Measurements from ENCODE around the gene AGAP1.

AGAP1 gene

GRCh38 chr2:235566415-235566814, 72.6 kb downstream of the AGAP1 start:
- no peaks in the 10 kb centered on the region for H3K27me3 ChIP-seq (ENCODE audit: control insufficient read depth, insufficient read depth, low read length)
- peaks cover 3% of the 10 kb centered on the region for H3K9me3 ChIP-seq (replicated peaks; ENCODE audit: low read length)
- H3K4me1 ChIP-seq (ENCODE audit: control insufficient read depth, insufficient read depth, low read length) = peaks cover 4% of the 10 kb centered on the region

DNA sequence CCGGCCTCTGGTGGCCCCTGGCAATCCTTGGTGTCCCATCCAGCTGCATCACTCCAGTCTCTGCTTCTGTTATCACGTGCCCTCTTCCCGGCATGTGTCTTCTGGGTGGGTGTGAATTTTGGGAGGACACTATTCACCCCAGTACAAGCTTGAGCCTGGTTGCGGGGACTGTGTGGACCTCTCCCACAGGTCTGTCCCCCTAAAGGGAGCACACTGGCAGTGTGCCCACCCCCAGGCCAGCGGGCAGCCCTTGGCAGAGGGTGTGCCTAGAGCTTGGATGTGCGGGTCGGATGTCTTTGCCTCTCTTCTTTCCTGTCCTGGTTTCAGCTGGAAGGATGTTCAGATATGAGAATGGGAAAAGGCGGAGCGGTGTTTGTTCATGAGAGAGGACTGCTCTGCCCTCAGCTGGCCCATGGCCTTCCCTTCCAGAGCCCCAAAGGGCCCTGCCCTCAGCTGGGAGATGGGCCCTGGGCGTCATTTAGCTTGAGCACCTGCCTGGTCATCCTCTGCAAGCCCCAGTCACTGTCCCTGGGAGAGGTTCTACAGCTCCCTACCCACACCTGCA, 73.2 kb downstream of the AGAP1 start:
- Histone ChIP-seq H3K9ac (ENCODE audit: low read depth, low read length) (no peak overlapping the region), H3K4me3 (ENCODE audit: low read length) (no peak overlapping the region), H3K36me3 (ENCODE audit: insufficient read depth, low read length) (peaks cover 6% of the 10 kb centered on the region), H3K9me3 (replicated peaks; ENCODE audit: low read length) (peaks cover 3% of the 10 kb centered on the region), H3K27me3 (ENCODE audit: control insufficient read depth, insufficient read depth, low read length) (no peaks in the 10 kb centered on the region), H3K4me2 (ENCODE audit: low read length) (no peak overlapping the region), H3K4me1 (ENCODE audit: control insufficient read depth, insufficient read depth, low read length) (peaks cover 4% of the 10 kb centered on the region)

More at GRCh38 chr2:235566415-235566814, 72.6 kb downstream of the AGAP1 start:
- no peak overlapping the region for H3K9ac ChIP-seq (ENCODE audit: low read depth, low read length)
- H3K36me3 ChIP-seq (ENCODE audit: insufficient read depth, low read length) = peaks cover 6% of the 10 kb centered on the region
- no peak overlapping the region for H3K4me3 ChIP-seq (ENCODE audit: low read length)
- no peak overlapping the region for H3K4me2 ChIP-seq (ENCODE audit: low read length)

GRCh38 chr2:235567842-235568241, 74.0 kb downstream of the AGAP1 start:
- H3K36me3 ChIP-seq (ENCODE audit: insufficient read depth, low read length) = peaks cover 6% of the 10 kb centered on the region
- no peak overlapping the region for H3K4me3 ChIP-seq (ENCODE audit: low read length)
- H3K4me1 ChIP-seq (ENCODE audit: control insufficient read depth, insufficient read depth, low read length) = peaks cover 4% of the 10 kb centered on the region
- H3K9ac ChIP-seq (ENCODE audit: low read depth, low read length) = no peak overlapping the region
- no peak overlapping the region for H3K4me2 ChIP-seq (ENCODE audit: low read length)
- peaks cover 3% of the 10 kb centered on the region for H3K9me3 ChIP-seq (replicated peaks; ENCODE audit: low read length)
- no peaks in the 10 kb centered on the region for H3K27me3 ChIP-seq (ENCODE audit: control insufficient read depth, insufficient read depth, low read length)

GRCh38 chr2:235568431-235568830, 74.6 kb downstream of the AGAP1 start:
- Histone ChIP-seq H3K27me3 (ENCODE audit: control insufficient read depth, insufficient read depth, low read length) (no peaks in the 10 kb centered on the region), H3K36me3 (ENCODE audit: insufficient read depth, low read length) (peaks cover 6% of the 10 kb centered on the region), H3K4me1 (ENCODE audit: control insufficient read depth, insufficient read depth, low read length) (peaks cover 4% of the 10 kb centered on the region), H3K9me3 (replicated peaks; ENCODE audit: low read length) (peaks cover 3% of the 10 kb centered on the region), H3K4me2 (ENCODE audit: low read length) (no peak overlapping the region), H3K9ac (ENCODE audit: low read depth, low read length) (no peak overlapping the region), H3K4me3 (ENCODE audit: low read length) (no peak overlapping the region)

DNA sequence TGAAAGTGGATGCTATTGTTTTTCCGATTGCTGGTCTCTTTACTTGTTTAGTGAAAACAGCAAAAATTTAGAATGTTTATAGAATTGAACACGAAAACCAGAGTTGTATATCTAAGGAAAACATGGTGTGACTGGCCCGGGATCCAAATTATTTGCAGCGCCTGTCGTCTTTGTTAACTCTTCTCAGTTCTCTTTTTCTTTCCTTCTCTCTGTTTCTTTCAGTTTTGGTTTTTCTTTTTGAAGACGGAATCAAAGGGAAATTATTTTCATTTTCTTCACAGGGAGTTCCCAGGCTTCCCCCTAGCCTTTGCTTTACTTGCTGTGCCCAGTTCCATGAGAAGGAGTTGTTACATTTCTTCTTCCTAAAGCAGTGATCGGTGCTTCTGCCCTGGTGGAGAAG, 76.0 kb downstream of the AGAP1 start:
- Histone ChIP-seq H3K4me2 (ENCODE audit: low read length) (no peak overlapping the region), H3K4me3 (ENCODE audit: low read length) (no peak overlapping the region), H3K27me3 (ENCODE audit: control insufficient read depth, insufficient read depth, low read length) (no peaks in the 10 kb centered on the region), H3K4me1 (ENCODE audit: control insufficient read depth, insufficient read depth, low read length) (peaks cover 4% of the 10 kb centered on the region), H3K9me3 (replicated peaks; ENCODE audit: low read length) (peaks cover 3% of the 10 kb centered on the region), H3K9ac (ENCODE audit: low read depth, low read length) (no peak overlapping the region), H3K36me3 (ENCODE audit: insufficient read depth, low read length) (peaks cover 6% of the 10 kb centered on the region)

- Histone ChIP-seq H3K36me3 (ENCODE audit: insufficient read depth, low read length) (peaks cover 6% of the 10 kb centered on the region), H3K9me3 (replicated peaks; ENCODE audit: low read length) (peaks cover 3% of the 10 kb centered on the region), H3K4me1 (ENCODE audit: control insufficient read depth, insufficient read depth, low read length) (peaks cover 4% of the 10 kb centered on the region), H3K4me2 (ENCODE audit: low read length) (no peak overlapping the region), H3K4me3 (ENCODE audit: low read length) (no peak overlapping the region), H3K27me3 (ENCODE audit: control insufficient read depth, insufficient read depth, low read length) (no peaks in the 10 kb centered on the region), H3K9ac (ENCODE audit: low read depth, low read length) (no peak overlapping the region)
These were observed 76.4 kb downstream of the AGAP1 start for GRCh38 chr2:235570256-235570655.

GRCh38 chr2:235570966-235571692, 77.3 kb downstream of the AGAP1 start:
- no peak overlapping the region for H3K9ac ChIP-seq (ENCODE audit: low read depth, low read length)
- H3K4me1 ChIP-seq (ENCODE audit: control insufficient read depth, insufficient read depth, low read length) = peaks cover 4% of the 10 kb centered on the region
- H3K36me3 ChIP-seq (ENCODE audit: insufficient read depth, low read length) = peaks cover 6% of the 10 kb centered on the region
- peaks cover 3% of the 10 kb centered on the region for H3K9me3 ChIP-seq (replicated peaks; ENCODE audit: low read length)
- H3K4me3 ChIP-seq (ENCODE audit: low read length) = no peak overlapping the region
- H3K27me3 ChIP-seq (ENCODE audit: control insufficient read depth, insufficient read depth, low read length) = no peaks in the 10 kb centered on the region
- H3K4me2 ChIP-seq (ENCODE audit: low read length) = no peak overlapping the region

- Histone ChIP-seq H3K4me3 (ENCODE audit: low read length) (no peak overlapping the region), H3K36me3 (ENCODE audit: insufficient read depth, low read length) (peaks cover 6% of the 10 kb centered on the region), H3K9me3 (replicated peaks; ENCODE audit: low read length) (peaks cover 3% of the 10 kb centered on the region), H3K4me1 (ENCODE audit: control insufficient read depth, insufficient read depth, low read length) (peaks cover 8% of the 10 kb centered on the region), H3K9ac (ENCODE audit: low read depth, low read length) (no peak overlapping the region), H3K4me2 (ENCODE audit: low read length) (no peak overlapping the region), H3K27me3 (ENCODE audit: control insufficient read depth, insufficient read depth, low read length) (no peaks in the 10 kb centered on the region)
These were observed 78.7 kb downstream of the AGAP1 start for GRCh38 chr2:235572592-235572991.

GRCh38 chr2:235573331-235574221, 79.7 kb downstream of the AGAP1 start:
- H3K9me3 ChIP-seq (replicated peaks; ENCODE audit: low read length) = peaks cover 2% of the 10 kb centered on the region
- H3K4me3 ChIP-seq (ENCODE audit: low read length) = no peak overlapping the region
- no peak overlapping the region for H3K9ac ChIP-seq (ENCODE audit: low read depth, low read length)
- no peak overlapping the region for H3K4me2 ChIP-seq (ENCODE audit: low read length)
- no peaks in the 10 kb centered on the region for H3K36me3 ChIP-seq (ENCODE audit: insufficient read depth, low read length)
- H3K4me1 ChIP-seq (ENCODE audit: control insufficient read depth, insufficient read depth, low read length) = peaks cover 8% of the 10 kb centered on the region
- no peaks in the 10 kb centered on the region for H3K27me3 ChIP-seq (ENCODE audit: control insufficient read depth, insufficient read depth, low read length)

- no peaks in the 10 kb centered on the region for H3K27me3 ChIP-seq (ENCODE audit: control insufficient read depth, insufficient read depth, low read length)
- no peaks in the 10 kb centered on the region for H3K36me3 ChIP-seq (ENCODE audit: insufficient read depth, low read length)
- H3K9me3 ChIP-seq (replicated peaks; ENCODE audit: low read length) = no peaks in the 10 kb centered on the region
- H3K4me2 ChIP-seq (ENCODE audit: low read length) = no peak overlapping the region
- H3K4me1 ChIP-seq (ENCODE audit: control insufficient read depth, insufficient read depth, low read length) = peaks cover 8% of the 10 kb centered on the region
- no peak overlapping the region for H3K9ac ChIP-seq (ENCODE audit: low read depth, low read length)
- no peak overlapping the region for H3K4me3 ChIP-seq (ENCODE audit: low read length)
These were observed 81.6 kb downstream of the AGAP1 start for GRCh38 chr2:235575431-235575830.

- Histone ChIP-seq H3K4me2 (ENCODE audit: low read length) (no peak overlapping the region), H3K4me1 (ENCODE audit: control insufficient read depth, insufficient read depth, low read length) (peaks cover 8% of the 10 kb centered on the region), H3K9ac (ENCODE audit: low read depth, low read length) (no peak overlapping the region), H3K9me3 (replicated peaks; ENCODE audit: low read length) (no peaks in the 10 kb centered on the region), H3K36me3 (ENCODE audit: insufficient read depth, low read length) (no peaks in the 10 kb centered on the region), H3K27me3 (ENCODE audit: control insufficient read depth, insufficient read depth, low read length) (no peaks in the 10 kb centered on the region), H3K4me3 (ENCODE audit: low read length) (no peak overlapping the region)
These were observed 82.1 kb downstream of the AGAP1 start for GRCh38 chr2:235575904-235576303.
